Adrenal gland (tissue), 5 donors: ENCODE results near the gene RABGGTA.

ENCODE experiments used
- POLR2A ChIP-seq, 2 donors: fragments of 450-650 bp; IDR thresholded peaks; one replicate each; pipeline ENCODE4 v1.6.1; 2017; ENCODE audit warnings: antibody characterized with exemption in 2 of 2, mild to moderate bottlenecking in 2 of 2, moderate library complexity in 1 of 2
- TF ChIP-seq, protein P1 (sequence below), 6 experiments: fragments of 450-650 bp in 4 of 6; fragments of 200-600 bp in 2 of 6; sonication (generic) in 1 of 6; IDR thresholded peaks; 1 replicate in 5 of 6; 2 replicates in 1 of 6; pipeline versions ENCODE4 v1.5.1 to v1.8.0; 2016 to 2021; ENCODE audit warnings: antibody characterized with exemption in 6 of 6, mild to moderate bottlenecking in 2 of 6, moderate library complexity in 1 of 6
- donor health status: DM: no; HTN: no; CAD: no.

DNA sequence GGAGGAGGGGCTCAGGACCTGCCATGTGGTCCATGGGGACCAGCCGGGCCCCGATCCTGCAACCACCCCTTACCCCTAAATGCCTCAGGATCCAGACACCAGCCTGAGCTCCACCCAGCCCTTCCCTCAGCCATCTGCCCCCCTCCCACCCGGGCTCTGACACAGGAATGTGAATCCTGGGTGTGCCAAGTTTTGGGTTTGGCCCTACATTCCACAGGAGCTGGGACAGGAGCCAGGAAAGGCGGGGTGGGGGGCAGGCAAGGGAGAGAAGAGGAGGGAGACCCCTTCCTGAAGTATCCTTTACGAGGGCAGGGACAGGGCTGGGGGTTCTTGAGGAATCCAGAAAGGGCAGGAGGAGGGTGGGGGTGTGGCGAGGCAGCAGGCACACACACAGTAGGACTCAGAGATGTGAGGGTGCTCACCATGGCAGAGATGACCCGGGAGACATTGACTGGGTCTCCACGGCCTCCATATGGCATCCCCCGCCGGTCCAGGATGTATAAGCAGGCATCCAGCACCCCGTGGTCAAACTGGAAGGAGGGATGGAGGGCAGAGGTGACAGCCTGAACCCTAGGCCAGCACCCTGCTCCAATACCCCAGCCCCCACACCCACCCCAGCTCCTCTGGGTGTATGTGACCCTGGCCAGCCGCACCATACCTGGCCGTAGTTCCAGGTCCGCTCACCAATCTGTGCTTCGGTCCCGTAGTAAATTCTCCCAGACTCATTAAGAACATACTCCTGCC, 11.9 kb downstream of the RABGGTA start:
- TF ChIP-seq, protein P1, sequence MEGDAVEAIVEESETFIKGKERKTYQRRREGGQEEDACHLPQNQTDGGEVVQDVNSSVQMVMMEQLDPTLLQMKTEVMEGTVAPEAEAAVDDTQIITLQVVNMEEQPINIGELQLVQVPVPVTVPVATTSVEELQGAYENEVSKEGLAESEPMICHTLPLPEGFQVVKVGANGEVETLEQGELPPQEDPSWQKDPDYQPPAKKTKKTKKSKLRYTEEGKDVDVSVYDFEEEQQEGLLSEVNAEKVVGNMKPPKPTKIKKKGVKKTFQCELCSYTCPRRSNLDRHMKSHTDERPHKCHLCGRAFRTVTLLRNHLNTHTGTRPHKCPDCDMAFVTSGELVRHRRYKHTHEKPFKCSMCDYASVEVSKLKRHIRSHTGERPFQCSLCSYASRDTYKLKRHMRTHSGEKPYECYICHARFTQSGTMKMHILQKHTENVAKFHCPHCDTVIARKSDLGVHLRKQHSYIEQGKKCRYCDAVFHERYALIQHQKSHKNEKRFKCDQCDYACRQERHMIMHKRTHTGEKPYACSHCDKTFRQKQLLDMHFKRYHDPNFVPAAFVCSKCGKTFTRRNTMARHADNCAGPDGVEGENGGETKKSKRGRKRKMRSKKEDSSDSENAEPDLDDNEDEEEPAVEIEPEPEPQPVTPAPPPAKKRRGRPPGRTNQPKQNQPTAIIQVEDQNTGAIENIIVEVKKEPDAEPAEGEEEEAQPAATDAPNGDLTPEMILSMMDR (IDR thresholded peaks at IDR 0.05) = no peak
- TF ChIP-seq POLR2A (IDR thresholded peaks at IDR 0.05) = no peak
